Ramos (cell line): Measurements from ENCODE around the gene ZBTB5.

Experiments used
- in situ Hi-C: fragments of 300-500 bp; cut with MboI; formaldehyde crosslinking; loops from one replicate; pipeline ENCODE4 v1.14.3; 2022; ENCODE audit warnings: low sequenced_read_pairs; ENCODE audit not compliant: unreplicated experiment

Gene ZBTB5

DNA sequence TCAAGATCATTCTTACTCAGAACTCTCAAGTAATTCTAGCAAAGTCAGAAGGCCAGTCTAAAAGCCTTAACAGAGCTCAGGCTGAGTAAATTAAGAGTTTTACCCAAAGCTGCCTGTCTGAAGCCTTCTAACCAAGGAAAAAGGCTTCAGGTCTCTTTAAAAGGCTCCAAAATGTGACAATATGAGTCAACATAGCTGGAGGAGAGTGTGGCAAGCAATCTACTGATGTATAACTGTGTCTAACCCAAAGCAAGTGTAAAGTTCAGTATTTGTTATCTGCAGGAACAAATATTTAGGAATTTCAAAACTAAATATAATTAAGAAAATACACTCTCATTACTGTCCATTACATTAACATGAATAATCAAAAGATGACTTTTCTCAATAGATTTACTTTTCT is 11.0 kb downstream of the ZBTB5 start:
- in situ Hi-C loops = no loop called here

DNA sequence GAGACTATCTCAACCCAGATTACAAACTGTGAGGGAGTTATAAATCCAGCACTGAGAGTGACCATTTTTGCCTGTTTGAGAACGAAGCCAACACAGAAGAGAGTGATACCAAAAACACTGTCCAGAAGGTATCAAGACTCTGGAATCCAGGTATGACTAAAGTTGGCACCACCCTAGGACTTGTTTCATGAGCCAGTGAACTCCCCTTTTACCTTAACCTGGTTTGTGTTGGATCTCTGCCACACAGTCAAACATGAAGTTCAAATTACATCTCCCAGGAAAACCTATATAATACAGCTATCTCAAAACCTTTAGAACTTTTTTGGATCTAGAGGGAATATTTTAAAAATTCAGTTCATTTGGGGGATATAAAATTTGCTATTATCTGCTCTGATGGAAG is 11.4 kb downstream of the ZBTB5 start:
- in situ Hi-C loops = no loop called here

DNA sequence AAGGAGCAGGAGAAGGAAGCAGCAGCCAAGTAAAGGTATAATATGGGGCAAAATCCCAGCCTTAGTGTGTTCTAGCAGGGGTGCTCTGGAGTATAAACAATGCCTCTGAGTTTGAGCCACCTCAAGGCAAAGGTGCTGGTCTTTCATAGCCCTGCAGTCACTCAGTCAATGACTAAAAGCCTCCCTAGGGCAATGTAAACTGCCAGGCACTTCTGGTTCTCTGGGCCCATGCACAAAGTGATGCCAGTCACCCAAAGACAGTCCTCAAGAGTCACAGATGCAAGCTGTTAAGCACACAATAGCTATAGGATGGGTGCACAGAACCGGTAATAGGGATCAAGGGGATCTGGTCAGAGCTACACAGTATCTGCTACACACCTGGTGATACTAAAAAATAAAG is 12.6 kb downstream of the ZBTB5 start:
- in situ Hi-C loops = no loop called here

DNA sequence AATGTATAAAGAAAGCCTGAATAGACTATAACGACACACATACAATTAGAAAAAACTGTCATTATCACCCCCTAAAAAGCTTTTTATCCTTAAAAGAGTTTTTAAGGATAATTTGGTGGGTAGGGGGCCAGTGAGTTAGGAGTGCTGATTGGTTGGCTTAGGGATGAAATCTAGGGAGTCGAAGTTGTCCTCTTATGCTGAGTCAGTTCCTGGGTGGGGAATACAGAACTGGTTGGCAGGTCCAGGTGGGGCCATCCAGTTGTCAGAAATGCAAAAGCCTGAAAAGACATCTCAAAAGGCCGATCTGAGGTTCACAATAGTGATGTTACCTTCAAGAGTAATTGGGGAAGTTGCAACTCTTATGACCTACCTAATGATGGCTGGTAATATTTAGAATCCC is 13.6 kb downstream of the ZBTB5 start:
- in situ Hi-C loops = no loop called here

DNA sequence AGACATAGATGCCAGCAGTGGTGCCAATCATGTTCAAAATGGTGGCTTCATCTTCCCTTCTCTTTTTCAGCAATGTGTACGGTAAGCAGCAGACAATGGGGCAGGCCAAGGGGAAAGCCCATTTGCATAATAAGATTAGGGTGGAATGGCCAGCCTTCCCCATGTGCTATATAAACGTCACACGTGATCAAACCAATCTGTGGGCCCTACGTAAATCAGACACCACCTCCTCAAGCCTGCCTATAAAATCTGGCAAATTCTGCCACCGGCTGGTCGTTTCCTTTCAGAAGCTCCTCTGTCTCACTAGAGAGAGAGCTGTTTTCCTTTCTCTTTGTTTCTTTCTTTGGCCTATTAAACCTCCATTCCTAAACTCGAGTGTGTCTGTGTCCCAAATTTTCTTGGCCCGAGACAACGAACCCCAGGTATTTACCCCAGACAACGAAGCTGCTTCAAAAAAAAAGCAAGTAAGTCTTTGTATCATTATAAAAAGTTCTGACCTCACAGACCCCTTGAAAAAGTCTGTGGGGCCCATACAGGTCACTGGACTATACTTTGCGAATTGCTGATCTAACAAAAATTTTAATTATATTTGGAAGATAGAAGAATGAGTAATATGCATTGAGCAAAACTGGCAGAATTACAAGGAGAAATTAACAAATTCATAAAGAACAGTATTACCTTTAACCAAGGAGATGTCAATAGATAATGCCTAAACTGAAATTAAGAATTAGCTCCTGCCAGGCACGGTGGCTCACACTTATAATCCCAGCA is 15.2 kb downstream of the ZBTB5 start:
- in situ Hi-C loops = no loop called here

DNA sequence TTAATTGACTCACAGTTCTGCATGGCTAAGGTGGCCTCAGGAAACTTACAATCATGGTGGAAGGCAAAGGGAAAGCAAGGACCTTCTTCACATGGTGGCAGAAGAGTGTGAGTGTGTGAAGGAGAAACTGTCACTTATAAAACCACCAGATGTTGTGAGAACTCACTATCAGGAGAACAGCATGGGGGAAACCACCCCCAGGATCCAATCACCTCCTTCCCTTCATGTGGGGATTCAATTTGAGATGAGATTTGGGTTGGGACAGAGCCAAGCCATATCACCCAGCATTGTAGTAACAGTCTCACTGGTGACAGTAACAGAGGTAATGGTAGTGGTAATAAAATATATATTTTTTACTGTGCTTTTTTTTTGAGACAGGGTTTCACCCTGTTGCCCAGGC is 18.1 kb downstream of the ZBTB5 start:
- in situ Hi-C loops = no loop called here

DNA sequence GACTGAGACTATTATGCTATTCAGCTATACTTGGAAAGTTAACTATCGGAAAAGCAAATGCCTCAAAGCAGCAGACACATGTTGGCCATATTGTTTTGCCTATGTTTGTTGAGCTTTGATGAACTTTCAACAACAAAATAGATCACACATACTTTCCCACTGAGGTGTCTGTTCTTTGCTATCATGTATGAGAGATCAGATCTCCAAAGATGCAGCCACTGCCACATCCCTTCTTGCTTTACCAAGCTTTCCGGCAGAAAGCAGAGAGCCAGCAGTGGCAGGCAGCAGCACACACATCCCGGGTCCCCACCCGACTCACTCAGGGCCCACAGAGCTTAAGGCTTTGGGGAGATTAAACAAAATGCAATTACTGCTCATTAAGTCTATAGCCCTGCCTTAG is 18.8 kb downstream of the ZBTB5 start:
- in situ Hi-C loops = no loop called here

DNA sequence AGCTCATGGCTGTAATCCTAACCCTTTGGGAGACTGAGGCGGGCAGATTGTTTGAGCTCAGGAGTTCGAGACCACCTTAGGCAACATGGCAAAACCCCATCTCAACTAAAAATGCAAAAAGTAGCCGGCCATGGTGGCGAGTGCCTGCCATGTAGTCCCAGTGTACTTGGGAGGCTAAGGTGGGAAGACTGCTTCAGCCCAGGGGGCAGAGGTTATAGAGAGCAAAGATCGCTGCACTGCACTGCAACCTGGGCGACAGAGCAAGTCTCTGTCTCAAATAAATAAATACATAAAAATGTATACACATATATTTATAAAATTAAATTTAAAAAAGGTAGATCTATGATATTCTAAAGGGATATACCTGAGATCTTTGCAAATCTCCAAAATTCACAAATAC is 19.4 kb downstream of the ZBTB5 start:
- in situ Hi-C loops = no loop called here

DNA sequence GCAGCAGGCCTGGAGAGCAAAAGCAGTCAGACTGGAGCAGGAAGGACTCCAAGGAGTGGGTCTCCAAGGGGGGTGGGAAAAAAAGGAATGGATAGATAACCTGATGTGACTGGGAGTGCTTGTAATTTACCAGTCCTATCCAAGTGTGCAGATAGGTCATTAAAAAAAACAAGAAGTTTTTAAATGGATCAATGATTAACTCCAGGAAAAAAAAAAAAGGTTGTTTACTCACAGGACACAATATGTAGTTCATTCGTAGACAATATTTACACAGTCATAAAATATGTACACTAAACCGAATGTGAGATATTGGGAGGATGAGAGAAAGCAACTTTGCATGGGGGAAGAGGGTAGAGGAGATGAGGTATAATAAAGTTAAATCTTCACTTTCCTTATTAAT is 20.4 kb downstream of the ZBTB5 start:
- in situ Hi-C loops = no loop called here

DNA sequence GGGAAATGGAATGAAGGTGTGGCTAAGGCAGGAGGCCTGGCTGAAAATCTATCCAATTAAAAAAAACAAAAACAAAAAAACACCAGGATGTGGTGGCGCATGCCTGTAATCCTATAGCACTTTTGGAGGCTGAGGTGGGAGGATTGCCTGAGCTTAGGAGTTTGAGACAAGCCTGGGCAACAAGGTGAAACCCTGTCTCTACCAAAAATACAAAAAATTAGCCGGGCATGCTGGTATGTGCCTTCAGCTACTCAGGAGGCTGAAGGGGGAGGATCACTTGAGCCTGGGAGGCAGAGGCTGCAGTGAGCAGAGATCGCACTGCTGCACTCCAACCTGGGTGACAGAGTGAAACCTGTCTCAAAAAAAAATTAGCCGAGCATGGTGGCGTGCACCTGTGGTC is 21.7 kb downstream of the ZBTB5 start:
- in situ Hi-C loops = no loop called here

DNA sequence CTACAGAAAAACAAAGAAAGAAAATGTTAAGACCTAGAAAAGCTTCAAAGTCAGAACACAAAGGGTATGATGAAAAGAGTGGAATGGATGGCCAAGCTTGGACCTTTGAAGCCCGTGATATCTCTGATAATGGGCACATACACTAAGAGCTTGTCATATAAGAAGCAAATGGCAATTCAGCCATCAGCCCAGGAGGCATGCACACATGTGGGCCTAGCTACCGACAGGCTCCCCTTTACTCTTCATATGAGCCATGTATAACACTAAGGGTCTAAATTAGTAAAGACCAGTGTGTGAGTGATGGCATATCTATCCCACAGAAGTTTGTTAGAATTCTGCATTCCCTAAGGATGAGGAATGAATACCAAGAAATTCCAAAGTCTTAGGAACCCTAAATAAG is 22.7 kb downstream of the ZBTB5 start:
- in situ Hi-C loops = no loop called here

DNA sequence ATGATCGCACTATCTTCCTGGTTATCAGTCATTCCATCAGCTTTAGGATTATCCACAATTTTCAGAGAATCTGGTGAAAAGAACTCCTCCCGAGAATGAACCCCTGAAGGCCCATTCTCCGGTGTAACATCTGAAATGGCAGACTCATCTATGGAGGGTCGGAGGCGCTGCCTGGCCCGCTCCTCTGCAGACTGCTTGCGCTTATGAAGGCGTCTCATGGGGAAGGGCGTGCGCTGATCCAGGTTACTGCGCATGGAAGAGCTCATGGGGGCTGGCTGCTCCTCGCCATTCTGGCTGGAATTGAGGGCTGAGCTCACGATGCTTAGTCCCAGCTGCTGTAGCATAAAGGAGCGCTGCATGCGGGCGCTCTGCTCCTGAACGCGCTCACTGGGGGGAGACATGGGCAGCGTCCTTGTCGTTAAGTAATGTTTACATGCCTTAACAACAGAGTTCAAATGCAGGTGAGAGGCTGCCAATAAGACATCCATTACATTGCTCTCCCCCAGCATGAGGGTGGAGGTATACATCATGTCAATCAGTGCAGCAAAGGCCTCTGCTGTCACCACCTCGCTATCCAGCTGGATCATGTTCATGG is 23.4 kb downstream of the ZBTB5 start:
- in situ Hi-C loops = no loop called here

DNA sequence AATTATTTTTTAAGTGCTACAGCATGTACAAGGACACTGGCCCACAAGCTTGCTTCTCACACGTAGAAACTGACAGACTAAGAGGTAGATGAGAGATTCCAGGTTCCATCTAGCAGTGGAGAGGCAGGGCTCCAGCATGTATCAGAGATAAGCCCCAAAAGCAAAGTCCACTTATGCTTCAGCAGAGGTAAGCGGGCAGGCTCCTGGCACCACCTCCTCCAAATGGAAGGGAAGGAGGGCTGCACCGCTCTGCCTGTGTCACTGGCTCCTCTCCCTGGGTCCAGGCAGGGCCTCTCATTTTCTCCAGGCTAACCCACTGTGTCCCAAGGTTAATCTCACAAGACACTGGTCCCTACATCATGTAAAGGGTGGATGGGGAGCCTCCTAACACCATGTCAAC is 26.9 kb downstream of the ZBTB5 start:
- in situ Hi-C loops = no loop called here

DNA sequence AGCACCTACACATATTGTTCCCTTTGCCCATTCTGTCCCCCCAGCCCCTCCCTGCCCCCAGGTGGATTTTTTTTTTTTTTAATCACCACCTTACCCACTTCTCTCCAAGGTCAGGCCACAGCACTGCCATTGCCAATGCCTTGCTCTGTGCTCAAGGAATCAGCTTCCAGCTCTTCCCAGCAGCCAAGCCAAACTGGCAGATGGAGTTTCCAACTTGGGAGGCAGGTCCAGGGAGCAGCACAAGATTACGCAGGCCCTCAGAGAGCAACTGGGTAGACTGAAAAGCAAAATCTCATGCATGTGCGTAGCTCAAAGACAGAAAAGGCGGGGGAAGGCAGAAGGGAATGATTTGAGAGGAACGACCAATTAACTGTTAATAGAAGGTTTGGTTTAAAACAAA is 27.6 kb downstream of the ZBTB5 start:
- in situ Hi-C loops = no loop called here

DNA sequence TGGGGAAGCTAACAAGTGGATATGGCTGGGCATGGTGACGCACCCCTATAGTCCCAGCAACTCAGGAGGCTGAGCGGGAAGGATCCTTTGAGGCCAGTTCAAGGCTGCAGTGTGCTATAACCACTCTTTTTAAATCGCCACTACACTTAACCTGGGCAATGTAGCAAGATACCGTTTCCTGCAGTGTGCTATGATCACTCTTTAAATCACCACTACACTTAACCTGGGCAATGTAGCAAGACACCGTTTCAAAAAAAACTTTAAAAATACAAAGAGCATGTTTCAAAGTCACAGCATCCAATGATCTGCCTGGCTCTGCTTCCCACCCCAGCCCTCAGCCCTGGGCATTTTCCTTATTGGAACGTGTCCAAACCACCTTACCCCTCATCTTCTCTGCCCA is 28.2 kb downstream of the ZBTB5 start:
- in situ Hi-C loops = no loop called here

DNA sequence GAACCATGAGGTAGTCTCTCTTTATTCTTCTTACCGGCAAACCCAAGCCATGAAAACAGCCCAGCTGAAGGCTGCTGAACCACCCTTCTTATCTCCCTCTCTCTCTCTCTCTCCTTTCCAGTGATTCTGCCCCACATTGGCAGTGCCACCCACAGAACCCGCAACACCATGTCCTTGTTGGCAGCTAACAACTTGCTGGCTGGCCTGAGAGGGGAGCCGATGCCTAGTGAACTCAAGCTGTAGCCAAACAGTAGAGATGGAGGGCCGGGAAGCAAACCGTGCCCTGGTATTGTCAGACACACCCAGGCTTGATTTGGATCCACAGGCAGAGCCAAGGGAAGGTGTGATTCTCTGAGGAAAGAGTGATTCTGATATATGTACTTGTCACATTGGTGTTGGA is 28.7 kb downstream of the ZBTB5 start:
- in situ Hi-C loops = no loop called here

DNA sequence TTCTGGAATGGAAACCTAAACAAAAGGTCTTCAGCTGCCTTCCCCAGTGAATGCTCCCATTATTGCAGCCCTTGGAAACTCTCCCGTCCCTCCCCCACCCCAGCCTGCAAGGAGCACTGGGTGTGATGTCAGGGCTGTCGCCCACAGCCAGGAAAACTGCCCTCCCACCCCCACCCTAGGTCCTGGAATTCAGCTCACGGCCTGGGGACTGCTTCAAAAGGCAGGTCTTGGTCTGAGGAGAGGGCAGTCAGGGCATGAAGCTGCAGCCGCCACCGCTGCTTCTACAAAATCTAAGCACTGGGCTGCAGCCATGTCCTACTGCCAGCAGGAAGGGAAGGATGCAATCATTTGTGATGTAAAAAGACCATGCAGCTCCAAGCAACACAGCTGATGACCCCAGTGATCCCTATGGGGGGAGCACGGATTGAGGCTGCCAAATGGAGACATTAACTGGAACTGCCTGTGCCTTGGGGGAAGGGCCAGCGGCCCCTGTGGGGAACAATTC is 31.3 kb downstream of the ZBTB5 start:
- in situ Hi-C loops = no loop called here

DNA sequence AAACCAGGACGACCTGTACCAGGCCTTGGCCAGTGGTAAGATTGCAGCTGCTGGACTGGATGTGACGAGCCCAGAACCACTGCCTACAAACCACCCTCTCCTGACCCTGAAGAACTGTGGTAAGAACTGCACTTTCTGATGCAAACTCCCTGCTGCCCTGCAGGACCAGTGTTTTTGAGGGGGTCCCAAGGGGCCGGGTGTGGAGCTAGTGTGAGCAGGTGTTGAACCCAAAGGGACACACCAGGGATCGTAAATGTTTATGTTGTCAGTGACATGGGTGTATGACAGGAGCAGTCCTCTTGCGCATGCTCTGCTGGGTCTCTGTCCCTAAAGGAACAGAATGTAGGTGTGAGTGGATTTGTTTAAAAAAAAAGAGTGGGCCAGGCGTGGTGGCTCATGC is 33.2 kb downstream of the ZBTB5 start:
- in situ Hi-C loops = no loop called here

DNA sequence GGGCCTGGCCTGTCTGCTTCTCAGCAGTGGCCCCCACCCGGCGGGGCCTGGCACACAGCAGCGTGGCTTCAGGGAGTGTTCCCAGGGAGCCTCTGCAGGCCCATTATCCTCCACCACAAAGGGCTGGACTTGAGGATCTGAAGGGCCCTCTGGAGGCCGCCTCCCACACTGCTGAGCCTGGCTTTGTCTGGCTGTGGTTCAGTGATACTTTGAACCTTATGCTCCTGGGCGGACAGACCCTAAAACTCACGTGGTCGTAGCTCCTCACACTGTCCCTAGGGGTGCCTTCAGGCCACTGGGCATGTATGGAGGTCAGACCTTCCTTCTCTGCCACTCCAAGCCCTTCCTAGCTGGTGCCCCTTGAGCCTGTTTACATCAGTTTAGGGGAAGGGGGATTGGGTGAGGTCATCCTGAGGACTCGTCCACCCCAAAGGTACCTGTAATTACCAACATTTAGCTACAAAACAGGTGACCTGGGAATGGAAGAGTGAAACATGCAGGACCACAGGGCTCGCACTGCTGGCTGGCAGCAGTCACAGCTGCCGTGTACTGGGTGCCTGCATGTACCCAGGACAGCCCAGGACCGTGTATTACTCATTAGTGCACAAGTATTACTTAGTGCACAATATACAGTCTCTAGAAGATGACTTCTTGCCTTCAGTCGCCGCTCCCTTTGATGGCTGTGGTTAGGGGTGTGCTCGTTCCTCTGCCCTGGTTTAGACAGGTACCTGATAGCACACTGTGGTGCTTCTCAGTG is 34.2 kb downstream of the ZBTB5 start:
- in situ Hi-C loops = no loop called here

DNA sequence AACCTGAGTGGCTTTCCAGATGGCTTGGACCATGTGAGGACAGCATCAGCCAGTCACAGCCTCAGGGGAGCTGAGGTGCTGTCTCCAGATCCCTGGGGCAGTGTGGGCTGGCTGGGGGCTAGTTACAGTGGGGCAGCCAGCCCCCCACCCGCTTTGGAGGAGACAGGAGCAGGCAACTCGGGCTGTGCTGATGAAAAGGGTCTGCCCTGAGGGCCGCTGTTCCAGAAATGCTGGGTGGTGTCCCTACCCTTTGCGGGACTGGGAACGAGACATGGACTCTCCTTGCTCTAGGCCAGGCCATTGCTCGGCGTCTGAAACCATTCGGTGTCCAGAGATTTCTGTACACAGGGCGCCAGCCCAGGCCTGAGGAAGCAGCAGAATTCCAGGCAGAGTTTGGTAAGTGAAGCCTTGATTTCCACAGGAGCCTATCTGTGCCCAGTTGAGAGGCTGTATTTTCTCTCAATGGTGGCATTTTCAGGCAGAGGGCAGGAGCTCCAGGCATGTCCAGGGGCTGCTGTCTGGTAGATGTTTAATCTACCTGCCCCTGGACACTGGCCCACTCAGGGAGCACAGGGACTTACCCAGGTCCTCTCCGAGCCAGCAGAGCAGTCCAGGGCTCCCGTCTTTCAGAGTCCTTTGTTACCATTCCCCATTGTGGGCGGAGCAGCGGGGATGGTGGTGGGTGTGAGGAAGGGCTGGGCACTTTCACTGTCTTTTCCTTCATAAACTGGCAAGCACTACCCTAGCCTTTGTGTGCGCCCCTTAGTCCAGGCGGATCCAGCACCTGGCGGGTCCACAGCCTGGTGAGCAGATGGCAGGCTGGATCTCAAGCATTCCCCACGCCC is 35.6 kb downstream of the ZBTB5 start:
- in situ Hi-C loops = no loop called here

DNA sequence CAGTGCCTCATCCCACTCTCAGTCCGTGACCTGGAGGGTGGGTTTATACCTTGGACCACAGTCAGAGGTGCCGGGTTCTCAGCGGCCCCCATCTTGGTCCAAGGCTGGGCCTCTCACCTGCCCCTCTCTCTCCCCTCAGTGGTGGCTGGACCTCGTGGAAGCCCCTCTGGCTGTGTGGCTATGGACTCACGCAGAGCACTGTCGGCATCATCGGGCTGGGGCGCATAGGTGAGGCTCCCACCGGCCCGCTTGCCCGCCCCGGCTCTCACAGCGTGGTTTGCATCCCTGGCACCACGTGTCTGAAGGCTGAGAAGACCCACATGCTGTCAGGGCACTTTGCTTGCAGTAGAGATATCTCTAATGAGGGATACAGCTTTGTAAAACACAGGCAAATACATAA is 36.9 kb downstream of the ZBTB5 start:
- in situ Hi-C loops = no loop called here
